ENCODE measurements around the gene FBXL17.

DNA sequence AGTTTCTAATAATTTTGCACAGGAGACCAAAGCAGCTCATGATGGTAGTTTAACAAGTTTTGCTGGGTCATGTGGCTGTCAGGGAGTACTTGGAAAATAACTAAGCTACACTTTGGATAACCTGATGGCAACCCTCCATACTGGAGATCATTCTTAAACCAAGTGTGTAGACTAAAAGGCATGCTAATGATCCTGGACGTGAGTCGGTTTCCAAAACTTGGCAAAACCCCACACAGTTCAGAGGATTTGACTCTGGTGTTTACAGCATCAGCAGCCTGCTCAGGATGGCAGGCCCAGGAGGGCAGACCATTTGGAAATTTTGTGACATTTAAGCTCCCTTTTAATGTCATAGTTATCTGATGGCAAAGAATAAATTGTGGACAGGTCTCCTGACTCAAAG, 514.6 kb downstream of the FBXL17 start:
- TF ChIP-seq, protein P1, sequence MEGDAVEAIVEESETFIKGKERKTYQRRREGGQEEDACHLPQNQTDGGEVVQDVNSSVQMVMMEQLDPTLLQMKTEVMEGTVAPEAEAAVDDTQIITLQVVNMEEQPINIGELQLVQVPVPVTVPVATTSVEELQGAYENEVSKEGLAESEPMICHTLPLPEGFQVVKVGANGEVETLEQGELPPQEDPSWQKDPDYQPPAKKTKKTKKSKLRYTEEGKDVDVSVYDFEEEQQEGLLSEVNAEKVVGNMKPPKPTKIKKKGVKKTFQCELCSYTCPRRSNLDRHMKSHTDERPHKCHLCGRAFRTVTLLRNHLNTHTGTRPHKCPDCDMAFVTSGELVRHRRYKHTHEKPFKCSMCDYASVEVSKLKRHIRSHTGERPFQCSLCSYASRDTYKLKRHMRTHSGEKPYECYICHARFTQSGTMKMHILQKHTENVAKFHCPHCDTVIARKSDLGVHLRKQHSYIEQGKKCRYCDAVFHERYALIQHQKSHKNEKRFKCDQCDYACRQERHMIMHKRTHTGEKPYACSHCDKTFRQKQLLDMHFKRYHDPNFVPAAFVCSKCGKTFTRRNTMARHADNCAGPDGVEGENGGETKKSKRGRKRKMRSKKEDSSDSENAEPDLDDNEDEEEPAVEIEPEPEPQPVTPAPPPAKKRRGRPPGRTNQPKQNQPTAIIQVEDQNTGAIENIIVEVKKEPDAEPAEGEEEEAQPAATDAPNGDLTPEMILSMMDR (IDR thresholded peaks at IDR 0.05), result no peak
- no peak for TF ChIP-seq ZFX (IDR thresholded peaks at IDR 0.05; ENCODE audit: borderline replicate concordance)

All from 22Rv1 (cell line).